Left lung (tissue), 10 donors: Measurements from ENCODE around the gene NBAS. TPM values are rescaled to one million over a fixed set of nuclear protein-coding genes. Genes with fewer than 3 reads are reported as not detected.
A peak's percentile ranks its signal among the peaks of the same experiment; 100 is the strongest.

Experiments
- ATAC-seq: fragments of 200-7000 bp; cut with Tn5 transposase; one replicate; pipeline ENCODE4 v1.9.1; 2020; ENCODE audit warnings: moderate library complexity
- DNase-seq, 4 donors: peaks; one replicate each; pipeline ENCODE4 v3.0.0-alpha.2; 2013 to 2020
- H3K27ac ChIP-seq, 2 donors: fragments of 200-600 bp; sonication (generic) in 1 of 2; one replicate each; pipeline versions ENCODE4 v1.5.0 to v1.8.0; 2020 to 2021
- H3K27me3 ChIP-seq, 2 donors: fragments of 200-600 bp; sonication (generic) in 1 of 2; one replicate each; pipeline versions ENCODE4 v1.5.0 to v1.8.0; 2020 to 2021
- H3K36me3 ChIP-seq, 2 donors: fragments of 200-600 bp; sonication (generic) in 1 of 2; one replicate each; pipeline versions ENCODE4 v1.5.0 to v1.8.0; 2020 to 2021
- H3K4me1 ChIP-seq, 2 donors: fragments of 200-600 bp; one replicate each; pipeline ENCODE4 v1.8.0; 2021
- H3K4me3 ChIP-seq, 2 donors: fragments of 200-600 bp; sonication (generic) in 1 of 2; one replicate each; pipeline versions ENCODE4 v1.5.0 to v1.8.0; 2020 to 2021; ENCODE audit warnings: mild to moderate bottlenecking in 1 of 2
- H3K9me3 ChIP-seq, 2 donors: fragments of 200-600 bp; sonication (generic) in 1 of 2; one replicate each; pipeline versions ENCODE4 v1.5.0 to v1.8.0; 2020 to 2021
- CTCF ChIP-seq, 2 donors: fragments of 200-600 bp; sonication (generic) in 1 of 2; IDR thresholded peaks; one replicate each; pipeline versions ENCODE4 v1.5.0 to v1.8.0; 2021; ENCODE audit warnings: antibody characterized with exemption in 2 of 2
- intact Hi-C, 2 donors: fragments of 100-400 bp; cut with DNase I; formaldehyde crosslinking; loops; one replicate each; pipeline versions ENCODE4 v1.11.2 to v1.14.2; 2022
- polyA plus RNA-seq, 6 donors: library from polyadenylated mRNA; unstranded; fragments of 120-200 nt; gene quantifications; one replicate each; pipeline ENCODE4 v1.2.1, GENCODE V29; 2013; ENCODE audit not compliant: insufficient read length in 6 of 6
- total RNA-seq, 2 donors: library from RNA; stranded (reverse); fragmentation: NEBNext Ultra II Directional; extraction: Animal tissue kit (Norgen Biotek cat#: 25700); gene quantifications; one replicate each; pipeline ENCODE4 v1.2.1, GENCODE V29; 2021
- donor health status: DM: no; HTN: yes; CAD: no.
- donor health status: DM: no; HTN: no; CAD: no.

The NBAS gene
- total and polyA plus RNA-seq, 8 donors = 36.6 to 57.4 (median 46.3) TPM

DNA sequence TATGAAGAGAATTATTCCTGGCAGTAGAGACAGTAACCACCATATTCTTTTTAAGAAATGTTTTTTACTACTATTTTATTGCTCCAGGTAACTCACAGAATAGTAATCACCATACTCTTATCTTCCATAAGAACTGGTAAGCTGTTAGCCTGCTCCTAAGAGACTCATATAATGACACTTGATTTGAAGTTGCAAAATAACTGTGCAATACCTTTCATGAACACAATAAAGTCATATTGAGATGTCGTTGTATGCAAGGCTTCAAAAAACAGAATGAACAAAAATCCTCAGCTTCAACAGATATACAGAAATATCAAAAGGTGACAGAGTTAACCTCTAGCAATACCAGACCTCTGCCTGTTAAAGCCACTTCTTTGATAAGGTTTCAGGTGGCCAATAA, 360.1 kb downstream of the NBAS start:
- H3K36me3 ChIP-seq = no peaks in the 10 kb centered on the region
- H3K9me3 ChIP-seq = peaks cover 0 to 2% of the 10 kb centered on the region in 2 donors
- DNase-seq (no peak), ATAC-seq (peak; percentile 73)
- H3K4me1 ChIP-seq = no peaks in the 10 kb centered on the region
- H3K27me3 ChIP-seq = no peaks in the 10 kb centered on the region
- H3K4me3 ChIP-seq = no peak overlapping the region
- no peak overlapping the region for H3K27ac ChIP-seq
- no peak for TF ChIP-seq CTCF (IDR thresholded peaks at IDR 0.05)
- intact Hi-C loops = no loop called here

GRCh38 chr2:15200581-15200980, 360.6 kb downstream of the NBAS start:
- no peak for DNase-seq
- Histone ChIP-seq H3K9me3 (peaks cover 0 to 2% of the 10 kb centered on the region in 2 donors), H3K4me1 (no peaks in the 10 kb centered on the region), H3K27ac (no peak overlapping the region), H3K27me3 (no peaks in the 10 kb centered on the region), H3K36me3 (no peaks in the 10 kb centered on the region), H3K4me3 (no peak overlapping the region)
- ATAC-seq = no peak
- intact Hi-C loops = no loop called here
- TF ChIP-seq CTCF (IDR thresholded peaks at IDR 0.05) = no peak

- H3K4me3 ChIP-seq = no peak overlapping the region
- ATAC-seq (no peak), DNase-seq (no peak)
- intact Hi-C loops = no loop called here
- no peaks in the 10 kb centered on the region for H3K4me1 ChIP-seq
- no peak overlapping the region for H3K27ac ChIP-seq
- no peak for TF ChIP-seq CTCF (IDR thresholded peaks at IDR 0.05)
- H3K27me3 ChIP-seq = no peaks in the 10 kb centered on the region
- no peaks in the 10 kb centered on the region for H3K36me3 ChIP-seq
- H3K9me3 ChIP-seq = no peaks in the 10 kb centered on the region
Observed at GRCh38 chr2:15198051-15198450, 363.1 kb downstream of the NBAS start.

DNA sequence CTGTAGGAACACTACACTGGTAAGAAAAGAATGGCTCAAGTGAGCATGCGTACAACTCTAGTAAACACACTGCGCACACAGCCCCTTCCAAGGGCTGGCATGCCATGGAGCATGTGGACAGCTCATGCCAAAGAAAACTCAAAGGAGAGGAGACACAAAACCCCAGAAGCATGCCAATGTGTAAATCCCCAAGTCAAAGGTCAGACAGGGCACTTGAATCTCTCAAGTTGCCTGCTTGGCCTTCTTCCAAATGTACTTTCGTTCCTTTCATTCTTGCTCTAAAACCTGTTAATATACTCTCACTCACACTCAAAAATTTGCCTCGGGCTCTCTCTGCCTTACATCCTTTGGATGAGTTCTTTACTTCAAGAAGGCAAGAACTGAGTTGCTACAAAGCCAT, 365.3 kb downstream of the NBAS start:
- DNase-seq = peak in 1 of 4 donors; percentile 1
- H3K9me3 ChIP-seq = no peaks in the 10 kb centered on the region

GRCh38 chr2:15191789-15192188, 369.3 kb downstream of the NBAS start:
- ATAC-seq (no peak), DNase-seq (no peak)
- no peaks in the 10 kb centered on the region for H3K4me1 ChIP-seq
- H3K4me3 ChIP-seq = no peak overlapping the region
- H3K27me3 ChIP-seq = no peaks in the 10 kb centered on the region
- H3K9me3 ChIP-seq = no peaks in the 10 kb centered on the region
- no peak for TF ChIP-seq CTCF (IDR thresholded peaks at IDR 0.05)
- no peak overlapping the region for H3K27ac ChIP-seq
- peaks cover 0 to 16% of the 10 kb centered on the region in 2 donors for H3K36me3 ChIP-seq
- intact Hi-C loops = no loop called here

More for the DNA sequence above, 365.3 kb downstream of the NBAS start:
- H3K27me3 ChIP-seq = no peaks in the 10 kb centered on the region
- intact Hi-C loops = no loop called here
- H3K4me1 ChIP-seq = no peaks in the 10 kb centered on the region
- H3K36me3 ChIP-seq = no peaks in the 10 kb centered on the region
- no peak for TF ChIP-seq CTCF (IDR thresholded peaks at IDR 0.05)
- no peak overlapping the region for H3K4me3 ChIP-seq
- H3K27ac ChIP-seq = no peak overlapping the region
- peak; percentile 72 for ATAC-seq
